ENCODE measurements around the gene TRAPPC2L.

The TRAPPC2L gene

GRCh38 chr16:88863426-88863825, 6.5 kb downstream of the TRAPPC2L start:
- Histone ChIP-seq H3K4me1 (no peaks in the 10 kb centered on the region), H3K9me3 (no peaks in the 10 kb centered on the region), H3K4me3 (ENCODE audit: low read depth, low read length) (no peak overlapping the region), H3K36me3 (peaks cover 5% of the 10 kb centered on the region), H3K27me3 (peaks cover 29% of the 10 kb centered on the region)
- no peak for DNase-seq
- no peak for TF ChIP-seq CTCF (IDR thresholded peaks at IDR 0.05; ENCODE audit: low read depth, low read length)

GRCh38 chr16:88864099-88864498, 7.2 kb downstream of the TRAPPC2L start:
- H3K36me3 ChIP-seq: peaks cover 5% of the 10 kb centered on the region; the same call in 1 of the 2 replicates
- no peaks in the 10 kb centered on the region for H3K4me1 ChIP-seq
- H3K27me3 ChIP-seq: peaks cover 35% of the 10 kb centered on the region
- TF ChIP-seq CTCF (IDR thresholded peaks at IDR 0.05; ENCODE audit: low read depth, low read length): no peak
- no peaks in the 10 kb centered on the region for H3K9me3 ChIP-seq
- no peak for DNase-seq
- H3K4me3 ChIP-seq (ENCODE audit: low read depth, low read length): no peak overlapping the region

- Histone ChIP-seq H3K27me3 (peaks cover 40% of the 10 kb centered on the region), H3K4me3 (ENCODE audit: low read depth, low read length) (no peak overlapping the region), H3K36me3 (peaks cover 5% of the 10 kb centered on the region; the same call in 1 of the 2 replicates), H3K4me1 (no peaks in the 10 kb centered on the region), H3K9me3 (no peaks in the 10 kb centered on the region)
- no peak for DNase-seq
- no peak for TF ChIP-seq CTCF (IDR thresholded peaks at IDR 0.05; ENCODE audit: low read depth, low read length)
Observed at GRCh38 chr16:88864521-88864920, 7.6 kb downstream of the TRAPPC2L start.

- no peaks in the 10 kb centered on the region for H3K9me3 ChIP-seq
- no peak overlapping the region for H3K4me3 ChIP-seq (ENCODE audit: low read depth, low read length)
- H3K4me1 ChIP-seq: no peaks in the 10 kb centered on the region
- no peak for DNase-seq
- peaks cover 5% of the 10 kb centered on the region; the same call in 1 of the 2 replicates for H3K36me3 ChIP-seq
- H3K27me3 ChIP-seq: peaks cover 47% of the 10 kb centered on the region
- TF ChIP-seq CTCF (IDR thresholded peaks at IDR 0.05; ENCODE audit: low read depth, low read length): no peak
Observed at GRCh38 chr16:88865310-88865709, 8.4 kb downstream of the TRAPPC2L start.

- no peak for TF ChIP-seq CTCF (IDR thresholded peaks at IDR 0.05; ENCODE audit: low read depth, low read length)
- DNase-seq: no peak
- Histone ChIP-seq H3K4me1 (no peaks in the 10 kb centered on the region), H3K27me3 (peaks cover 52% of the 10 kb centered on the region), H3K9me3 (no peaks in the 10 kb centered on the region), H3K36me3 (peaks cover 1% of the 10 kb centered on the region; the same call in 1 of the 2 replicates), H3K4me3 (ENCODE audit: low read depth, low read length) (no peak overlapping the region)
Observed at GRCh38 chr16:88865742-88866141, 8.8 kb downstream of the TRAPPC2L start.

- no peak for DNase-seq
- no peaks in the 10 kb centered on the region for H3K36me3 ChIP-seq
- no peak for TF ChIP-seq CTCF (IDR thresholded peaks at IDR 0.05; ENCODE audit: low read depth, low read length)
- no peak within 1 kb of the TSS for H3K4me3 ChIP-seq (ENCODE audit: low read depth, low read length)
- peaks cover 58% of the 10 kb centered on the region for H3K27me3 ChIP-seq
- H3K4me1 ChIP-seq: no peaks in the 10 kb centered on the region
- H3K9me3 ChIP-seq: no peaks in the 10 kb centered on the region
Observed at GRCh38 chr16:88866151-88866920, 9.4 kb downstream of the TRAPPC2L start, which contains the start of gene PABPN1L. TSS of gene PABPN1L (minus strand) at chr16:88866660. CDS start at chr16:88866606, 54 bp downstream.
